GM12873 (cell line): ENCODE data around the gene CCDC187.

ENCODE experiments used
- TF ChIP-seq, protein P1 (sequence below): IDR thresholded peaks from 2 replicates; pipeline ENCODE4 v1.5.1; 2012; ENCODE audit warnings: low read depth, mild to moderate bottlenecking, moderate library complexity, low read length, control low read depth; ENCODE audit not compliant: insufficient read depth; ENCODE audit errors: missing control alignments

The CCDC187 gene

DNA sequence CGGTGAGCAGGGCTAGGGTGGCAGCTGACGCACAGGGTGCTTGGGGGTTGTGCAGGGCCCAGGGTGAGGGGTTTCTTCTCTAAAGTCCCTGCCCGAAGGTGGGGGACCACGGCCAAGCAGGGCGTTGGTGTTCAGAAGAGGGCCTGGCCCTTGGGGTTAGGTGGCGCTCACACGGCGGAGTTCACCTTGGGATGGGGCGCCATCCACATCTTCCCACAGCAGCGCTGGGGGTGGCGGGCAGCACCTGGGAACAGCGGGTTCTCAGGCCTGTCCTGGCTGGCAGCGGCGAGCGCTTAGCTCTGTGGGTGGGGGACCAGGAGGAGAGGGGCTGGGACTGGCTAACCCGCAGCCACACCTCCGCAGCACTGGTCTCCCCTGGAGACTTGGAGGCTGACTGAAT is 29.6 kb upstream of the CCDC187 start:
- TF ChIP-seq, protein P1, sequence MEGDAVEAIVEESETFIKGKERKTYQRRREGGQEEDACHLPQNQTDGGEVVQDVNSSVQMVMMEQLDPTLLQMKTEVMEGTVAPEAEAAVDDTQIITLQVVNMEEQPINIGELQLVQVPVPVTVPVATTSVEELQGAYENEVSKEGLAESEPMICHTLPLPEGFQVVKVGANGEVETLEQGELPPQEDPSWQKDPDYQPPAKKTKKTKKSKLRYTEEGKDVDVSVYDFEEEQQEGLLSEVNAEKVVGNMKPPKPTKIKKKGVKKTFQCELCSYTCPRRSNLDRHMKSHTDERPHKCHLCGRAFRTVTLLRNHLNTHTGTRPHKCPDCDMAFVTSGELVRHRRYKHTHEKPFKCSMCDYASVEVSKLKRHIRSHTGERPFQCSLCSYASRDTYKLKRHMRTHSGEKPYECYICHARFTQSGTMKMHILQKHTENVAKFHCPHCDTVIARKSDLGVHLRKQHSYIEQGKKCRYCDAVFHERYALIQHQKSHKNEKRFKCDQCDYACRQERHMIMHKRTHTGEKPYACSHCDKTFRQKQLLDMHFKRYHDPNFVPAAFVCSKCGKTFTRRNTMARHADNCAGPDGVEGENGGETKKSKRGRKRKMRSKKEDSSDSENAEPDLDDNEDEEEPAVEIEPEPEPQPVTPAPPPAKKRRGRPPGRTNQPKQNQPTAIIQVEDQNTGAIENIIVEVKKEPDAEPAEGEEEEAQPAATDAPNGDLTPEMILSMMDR: no peak

GRCh38 chr9:136333045-136333444 is 29.2 kb upstream of the CCDC187 start:
- TF ChIP-seq, protein P1: no peak

DNA sequence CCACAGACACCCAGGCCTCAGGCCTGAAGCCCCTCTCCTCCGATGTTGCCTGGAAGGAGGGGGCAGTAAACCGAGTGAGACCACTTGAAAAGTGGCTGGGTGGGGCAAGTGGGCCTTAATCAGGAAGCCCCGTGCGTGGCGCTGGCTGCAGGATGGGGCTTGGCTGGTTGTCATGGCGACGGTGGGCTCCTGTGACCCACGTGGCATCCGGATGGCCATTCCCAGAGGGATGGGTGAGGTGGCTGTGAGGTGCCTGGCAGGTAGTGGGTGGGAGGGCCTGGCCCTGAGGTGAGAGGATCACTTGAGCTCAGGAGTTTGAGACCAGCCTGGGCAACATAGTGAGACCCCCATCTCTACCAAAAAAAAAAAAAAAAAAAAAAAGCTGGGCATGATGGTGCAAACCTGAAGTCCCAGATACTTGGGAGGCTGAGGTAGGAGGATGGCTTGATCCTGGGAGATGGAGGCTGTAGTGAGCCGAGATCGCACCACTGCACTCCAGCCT is 28.6 kb upstream of the CCDC187 start:
- TF ChIP-seq, protein P1: no peak

DNA sequence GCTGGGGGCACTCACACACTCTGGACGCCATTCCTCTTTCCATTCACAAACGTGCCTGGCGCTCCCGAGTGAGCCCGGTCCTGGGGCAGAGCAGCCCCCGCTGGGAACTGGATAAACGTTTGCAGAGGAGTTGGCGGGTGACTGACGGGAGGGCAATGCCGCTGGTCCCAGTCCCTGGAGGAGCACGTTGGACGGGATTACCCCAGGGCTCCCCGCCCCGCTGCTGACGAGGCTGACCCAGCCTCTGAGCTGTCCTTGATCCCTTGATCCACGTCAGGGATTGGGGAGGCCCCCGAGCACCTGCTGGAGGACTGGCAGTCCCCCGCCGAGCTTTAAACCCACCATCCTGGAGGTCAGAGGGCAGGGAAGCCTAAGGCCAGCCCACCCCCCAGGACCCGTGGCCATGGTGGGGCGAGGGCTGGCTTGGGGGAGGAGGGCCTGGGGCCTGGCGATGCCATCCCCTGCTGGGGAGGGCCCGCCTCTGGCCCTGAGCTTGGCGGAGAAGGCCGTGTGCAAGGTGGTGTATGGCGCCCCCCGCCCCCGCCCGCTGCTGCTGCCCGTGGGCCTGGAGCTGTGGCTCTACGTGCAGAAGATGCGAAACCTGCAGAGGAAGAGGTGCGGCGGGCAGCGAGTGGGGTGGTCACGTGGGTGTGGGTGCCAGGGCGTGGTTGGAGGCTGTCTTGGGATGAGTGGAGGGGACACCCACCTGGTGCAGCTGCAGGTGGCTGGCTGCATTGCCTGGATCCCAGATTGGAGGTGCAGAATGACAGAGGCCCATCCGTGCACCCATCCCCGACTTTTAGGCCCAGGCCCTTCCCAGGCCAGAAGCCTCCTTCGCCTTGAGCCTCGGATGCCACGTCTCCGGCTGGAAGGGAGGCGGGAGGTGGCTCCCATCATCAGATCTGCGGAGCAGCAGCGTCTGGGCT is 27.9 kb upstream of the CCDC187 start:
- TF ChIP-seq, protein P1: no peak

GRCh38 chr9:136331030-136331429 is 27.1 kb upstream of the CCDC187 start:
- TF ChIP-seq, protein P1: no peak

DNA sequence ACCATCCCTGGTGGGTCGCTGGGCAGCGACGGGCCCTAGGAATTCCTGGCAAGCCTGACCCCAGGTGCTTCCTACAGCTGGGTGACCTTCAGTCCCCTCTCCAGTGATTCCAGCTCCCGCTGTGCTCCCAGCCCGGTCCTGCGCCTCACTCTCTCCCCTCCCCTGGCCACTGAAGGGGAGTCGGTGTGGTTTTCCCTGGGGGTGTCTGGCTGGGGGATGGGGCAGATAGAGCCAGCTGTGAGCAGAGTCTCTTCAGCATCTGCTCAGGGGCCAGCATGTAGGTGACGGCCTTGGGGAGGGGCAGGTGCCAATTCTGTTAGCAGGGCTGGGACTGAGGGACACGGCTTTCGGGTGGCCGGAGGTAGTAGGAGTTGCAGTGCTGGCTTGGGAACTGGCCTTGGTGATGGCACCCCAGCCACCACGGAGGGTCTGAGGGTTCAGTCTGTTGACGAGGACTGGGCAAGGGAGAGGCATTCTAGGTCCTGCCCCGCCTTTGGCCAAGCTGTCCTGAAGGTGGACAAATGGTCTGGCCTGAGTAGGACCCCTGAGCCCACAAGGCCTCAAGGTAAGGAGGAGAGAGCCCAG is 26.6 kb upstream of the CCDC187 start:
- TF ChIP-seq, protein P1: no peak

- TF ChIP-seq, protein P1: no peak
These were observed 25.9 kb upstream of the CCDC187 start for GRCh38 chr9:136329636-136330405.
